ENCODE results near the gene KLHL36. TPM values are rescaled to one million over a fixed set of nuclear protein-coding genes. Genes with fewer than 3 reads are reported as not detected.

KLHL36 gene
- total and polyA plus RNA-seq, 9 of the 15 experiments (the other 6 are each of a cell fraction or from before 2014, with no cell fraction given): 2.1 to 51.2 (median 18.5) TPM

GRCh38 chr16:84647828-84648594 lies at the start of gene KLHL36 (continued):
- TF ChIP-seq ZBTB11 (CRISPR knock-in tag; IDR thresholded peaks at IDR 0.05) (peak in 1 of 3 experiments; percentile 61; a peak in 2 of 6 replicates), THAP12 (CRISPR knock-in tag; IDR thresholded peaks at IDR 0.05) (peak; percentile 19; the same call in 1 of the 2 replicates), ZKSCAN1 (IDR thresholded peaks at IDR 0.05; ENCODE audit: low read depth, low read length) (peak; percentile 98), MTA2 (IDR thresholded peaks at IDR 0.05; ENCODE audit: low read depth) (peak; percentile 25; the same call in 1 of the 2 replicates), ZNF592 (IDR thresholded peaks at IDR 0.05) (peak; percentile 81; the same call in 1 of the 2 replicates), BRD4 (IDR thresholded peaks at IDR 0.05) (peak; percentile 83; the same call in 1 of the 2 replicates), ZNF511 (CRISPR knock-in tag; IDR thresholded peaks at IDR 0.05) (peak; percentile 81)
